Endothelial cell of umbilical vein (primary cell): ENCODE results near the gene RYR3. TPM values are rescaled to one million over a fixed set of nuclear protein-coding genes. Genes with fewer than 3 reads are reported as not detected.
A peak's percentile ranks its signal among the peaks of the same experiment; 100 is the strongest.

Source experiments
- BruUV-seq: library from RNA; stranded (reverse); fragments of 400-500 nt; replicated peaks from 2 replicates; lab custom pipeline; 2021; lab: Mats Ljungman, UMichigan
- CTCF ChIA-PET: fragments of 300-600, 350-600 bp; sonication (Branson Sonifier 250); formaldehyde crosslinking; loops from one replicate; lab custom pipeline; 2021; ENCODE audit warnings: antibody characterized with exemption, inconsistent platforms; lab: Charles Lee
- POLR2A ChIA-PET: fragments of 300-600, 350-600 bp; sonication (Branson Sonifier 250); formaldehyde crosslinking; loops from one replicate; lab custom pipeline; 2021; ENCODE audit warnings: antibody characterized with exemption, inconsistent platforms; lab: Charles Lee
- DNase-seq: peaks from one replicate; pipeline ENCODE4 v3.0.0-alpha.2; 2011; ENCODE audit warnings: low read depth, low spot score
- FAIRE-seq: peaks from 2 replicates; lab custom pipeline; 2011; peaks lifted over from hg19 to GRCh38; lab: Jason Lieb, UNC
- H2AFZ ChIP-seq: 2 replicates; pipeline ENCODE4 v1.6.0; 2012; ENCODE audit warnings: low read depth, low read length, control low read depth, inconsistent platforms
- H3K27ac ChIP-seq: 2 replicates; pipeline ENCODE4 v1.5.1; 2011; ENCODE audit warnings: low read depth, mild to moderate bottlenecking, control low read depth, low read length, moderate library complexity; ENCODE audit not compliant: insufficient read depth
- H3K27me3 ChIP-seq, 2 experiments: 2 replicates each; pipeline versions ENCODE4 v1.6.0 to v1.6.1; 2011; ENCODE audit warnings: low read length in 2 of 2, mixed read lengths in 1 of 2; ENCODE audit not compliant: control insufficient read depth in 2 of 2, insufficient read depth in 2 of 2
- H3K36me3 ChIP-seq, 2 experiments: 2 replicates in 1 of 2; 3 replicates in 1 of 2; pipeline ENCODE4 v1.5.1; 2011; ENCODE audit warnings: low read length in 2 of 2, mild to moderate bottlenecking in 1 of 2, moderate library complexity in 1 of 2; ENCODE audit not compliant: control insufficient read depth in 2 of 2, insufficient read depth in 2 of 2; ENCODE audit errors: extremely low read depth in 1 of 2
- H3K4me1 ChIP-seq: 3 replicates; pipeline ENCODE4 v1.5.1; 2011; ENCODE audit warnings: mild to moderate bottlenecking, low read length; ENCODE audit not compliant: control insufficient read depth, insufficient read depth; ENCODE audit errors: extremely low read depth
- H3K4me2 ChIP-seq: 2 replicates; pipeline ENCODE4 v1.6.1; 2011; ENCODE audit warnings: low read length, control low read depth, mixed read lengths; ENCODE audit not compliant: insufficient read depth
- H3K4me3 ChIP-seq, 3 experiments: fragments of 200-600 bp in 1 of 3; sonication (generic), shearing (Covaris generic) in 1 of 3; replicated peaks in 1 of 3; 2 replicates each; pipeline ENCODE4 v1.5.1; 2011 to 2016; ENCODE audit warnings: control low read depth in 3 of 3, low read length in 3 of 3, mild to moderate bottlenecking in 2 of 3, inconsistent platforms in 1 of 3, low read depth in 1 of 3, moderate library complexity in 1 of 3; ENCODE audit not compliant: insufficient read depth in 1 of 3
- H3K79me2 ChIP-seq: 2 replicates; pipeline ENCODE4 v1.6.0; 2012; ENCODE audit warnings: low read length, inconsistent platforms; ENCODE audit not compliant: control insufficient read depth, insufficient read depth
- H3K9ac ChIP-seq: replicated peaks from 2 replicates; pipeline ENCODE3; 2011; ENCODE audit warnings: low read length, control low read depth; ENCODE audit not compliant: insufficient read depth; ENCODE audit errors: extremely low read depth
- H3K9me1 ChIP-seq: replicated peaks from 3 replicates; pipeline ENCODE4 v1.6.0; 2011; ENCODE audit warnings: mild to moderate bottlenecking, low read length; ENCODE audit not compliant: control insufficient read depth, insufficient read depth; ENCODE audit errors: extremely low read depth
- H3K9me3 ChIP-seq: replicated peaks from 2 replicates; pipeline ENCODE4 v1.5.1; 2012; ENCODE audit warnings: low read length, inconsistent platforms; ENCODE audit not compliant: control insufficient read depth, insufficient read depth
- H4K20me1 ChIP-seq: replicated peaks from 2 replicates; pipeline ENCODE3; 2011; ENCODE audit warnings: mild to moderate bottlenecking, low read length; ENCODE audit not compliant: control insufficient read depth, insufficient read depth; ENCODE audit errors: extremely low read depth
- FOS ChIP-seq: IDR thresholded peaks from 2 replicates; pipeline ENCODE4 v1.6.1; 2011; ENCODE audit warnings: mild to moderate bottlenecking, low read length, moderate library complexity, borderline replicate concordance; ENCODE audit not compliant: insufficient read depth
- POLR2AphosphoS5 ChIP-seq: IDR thresholded peaks from 2 replicates; pipeline ENCODE4 v1.6.1; 2012; ENCODE audit warnings: low read depth, mild to moderate bottlenecking, control low read depth, low read length, moderate library complexity; ENCODE audit not compliant: insufficient read depth
- dilution Hi-C: fragments of 300-500 bp; cut with MboI; formaldehyde crosslinking; loops from one replicate; pipeline ENCODE4 v1.15.0; 2019; ENCODE audit warnings: low sequenced_read_pairs; ENCODE audit not compliant: extremely low pct_ligation_motif_present
- intact Hi-C: fragments of 100-400 bp; cut with micrococcal nuclease; formaldehyde crosslinking; loops from one replicate; pipeline ENCODE4 v1.10.0; 2022
- polyA plus RNA-seq, 4 experiments: library from polyadenylated mRNA; depleted of rRNA in 3 of 4; stranded (reverse) in 3 of 4; unstranded in 1 of 4; fragments of >200 nt; gene quantifications; 2 replicates each; pipeline versions ENCODE4 v1.2.1 to v1.2.3, GENCODE V29; 2011 to 2012; ENCODE audit warnings: missing spikeins in 1 of 4
- small RNA-seq: library from RNA; depleted of rRNA; stranded (forward); fragments of <200 nt; gene quantifications from one replicate; pipeline ENCODE3, GENCODE V24; 2012; ENCODE audit warnings: low replicate concordance, low read depth; ENCODE audit not compliant: insufficient read depth, insufficient read length
- total RNA-seq: library from RNA; stranded (reverse); gene quantifications from 2 replicates; pipeline ENCODE4 v1.2.3, GENCODE V29; 2021

The RYR3 gene
- total and polyA plus RNA-seq, 2 donors (not counting 3 experiments of a cell fraction or from before 2014, with no cell fraction given) = not detected

- Histone ChIP-seq H3K9me3 (no peaks in the 10 kb centered on the region), H3K9ac (no peak overlapping the region), H3K4me3 (no peak overlapping the region), H2AFZ (no peak overlapping the region), H3K36me3 (no peaks in the 10 kb centered on the region), H3K4me1 (peaks cover 14% of the 10 kb centered on the region), H3K4me2 (no peak overlapping the region), H3K79me2 (no peaks in the 10 kb centered on the region), H3K9me1 (no peaks in the 10 kb centered on the region), H3K27me3 (no peaks in the 10 kb centered on the region), H3K27ac (no peak overlapping the region), H4K20me1 (no peaks in the 10 kb centered on the region)
- intact Hi-C loops = no loop called here
- no peak for DNase-seq
- TF ChIP-seq FOS = peak; percentile 26
- no peak for TF ChIP-seq POLR2AphosphoS5
- CTCF ChIA-PET = no interaction called here
- no TSS peak for BruUV-seq
- dilution Hi-C loops = no loop called here
- no peak for FAIRE-seq
- POLR2A ChIA-PET = no interaction called here
These were observed 602.7 kb downstream of the RYR3 start for GRCh38 chr15:33913459-33913858.

Small RNA genes lying within 50 kb of the gene (small RNA-seq; reads per million reads assigned to genes)
- not detected for gene RF00019

Other genes with a start within 250 kb of the RYR3 start
- gene FMN1, start 116.3 kb upstream of the RYR3 start, total RNA-seq = 0.29 and 0.39 TPM in 2 replicates
- 0.01 and 0.02 TPM in 2 replicates for gene FMN1, start 116.3 kb upstream of the RYR3 start, polyA plus RNA-seq